GM12873 (cell line): ENCODE data around the gene HINT3.

Experiments
- CTCF ChIP-seq: IDR thresholded peaks from 2 replicates; pipeline ENCODE4 v1.5.1; 2012; ENCODE audit warnings: low read depth, mild to moderate bottlenecking, moderate library complexity, low read length, control low read depth; ENCODE audit not compliant: insufficient read depth; ENCODE audit errors: missing control alignments

Gene HINT3

GRCh38 chr6:125931733-125932450, 24.7 kb upstream of the HINT3 start:
- TF ChIP-seq CTCF: no peak

- no peak for TF ChIP-seq CTCF
Measured at GRCh38 chr6:125932451-125932795, 24.1 kb upstream of the HINT3 start.

- no peak for TF ChIP-seq CTCF
Measured at GRCh38 chr6:125939026-125939425, 17.5 kb upstream of the HINT3 start.

- TF ChIP-seq CTCF: no peak
Measured at GRCh38 chr6:125939791-125940190, 16.8 kb upstream of the HINT3 start.

GRCh38 chr6:125940247-125941041, 16.1 kb upstream of the HINT3 start:
- no peak for TF ChIP-seq CTCF

- TF ChIP-seq CTCF: no peak
Measured at GRCh38 chr6:125942672-125943527, 13.7 kb upstream of the HINT3 start.
